HL-60/S4 treated with phorbol 12-myristate 13-acetate at 8.2 ng/mL for 4 days and 3 days (cell line): ENCODE measurements around the gene NOL4L.

Experiments used
- in situ Hi-C: fragments of 300-500 bp; cut with MboI; formaldehyde crosslinking; loops from 2 replicates; pipeline ENCODE4 v1.15.0; 2022; ENCODE audit warnings: low sequenced_read_pairs

The NOL4L gene, protein sequence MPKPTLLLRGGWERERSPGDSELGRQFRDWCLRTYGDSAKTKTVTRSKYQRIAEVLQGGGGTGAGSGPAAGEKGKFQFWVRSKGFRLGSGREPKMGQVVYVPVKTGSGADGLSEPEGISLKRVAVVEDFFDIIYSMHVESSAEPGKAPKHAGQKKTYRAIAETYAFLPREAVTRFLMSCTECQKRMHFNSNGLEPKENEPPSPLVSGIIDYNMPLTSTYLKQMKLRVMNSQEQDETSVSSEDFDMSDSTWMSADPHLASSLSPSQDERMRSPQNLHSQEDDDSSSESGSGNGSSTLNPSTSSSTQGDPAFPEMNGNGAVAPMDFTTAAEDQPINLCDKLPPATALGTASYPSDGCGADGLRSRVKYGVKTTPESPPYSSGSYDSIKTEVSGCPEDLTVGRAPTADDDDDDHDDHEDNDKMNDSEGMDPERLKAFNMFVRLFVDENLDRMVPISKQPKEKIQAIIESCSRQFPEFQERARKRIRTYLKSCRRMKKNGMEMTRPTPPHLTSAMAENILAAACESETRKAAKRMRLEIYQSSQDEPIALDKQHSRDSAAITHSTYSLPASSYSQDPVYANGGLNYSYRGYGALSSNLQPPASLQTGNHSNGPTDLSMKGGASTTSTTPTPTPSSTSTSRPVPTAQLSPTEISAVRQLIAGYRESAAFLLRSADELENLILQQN

GRCh38 chr20:32585011-32585585 is at the start of gene NOL4L:
NOL4L (minus strand) TSS chr20:32585333; CDS start chr20:32584890, 443 bp downstream.
- in situ Hi-C loops, result no loop called here

DNA sequence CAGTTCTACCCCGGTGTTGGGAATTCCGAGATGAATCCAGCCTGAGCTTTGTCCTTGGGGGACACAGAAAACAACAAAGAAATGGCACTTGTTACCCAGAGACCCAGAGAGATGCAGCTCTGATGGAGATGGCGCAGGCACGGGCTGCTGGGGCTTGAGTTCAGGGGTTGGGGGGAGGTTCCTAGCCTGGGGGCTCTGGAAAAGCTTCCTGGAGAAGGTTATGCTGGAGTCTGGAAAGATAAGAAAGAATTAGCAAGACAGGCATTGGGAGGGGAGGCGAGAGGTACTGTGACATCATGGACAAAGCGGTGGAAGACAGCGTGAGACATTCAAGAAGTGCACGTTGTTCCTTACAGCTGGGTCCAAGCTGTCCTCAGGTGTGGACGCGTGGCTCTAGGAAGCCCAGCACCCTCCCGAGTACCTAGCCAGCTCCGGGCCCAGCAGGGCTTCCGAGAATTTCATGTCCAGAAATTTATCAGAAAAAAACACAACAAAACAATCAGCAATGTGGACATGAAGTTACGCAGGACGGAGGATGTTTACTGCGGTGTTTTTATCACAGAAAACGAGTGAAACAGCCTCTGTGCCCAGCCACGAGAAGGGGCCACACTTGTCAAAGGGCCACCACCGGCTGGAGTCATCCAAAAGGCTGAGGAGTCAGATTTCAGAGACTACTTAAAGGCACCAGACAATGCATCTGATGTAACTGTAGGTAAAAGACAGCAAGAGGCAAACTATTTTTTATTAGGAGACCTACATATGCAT is 49.1 kb upstream of the NOL4L start:
- in situ Hi-C loops, result no loop called here

DNA sequence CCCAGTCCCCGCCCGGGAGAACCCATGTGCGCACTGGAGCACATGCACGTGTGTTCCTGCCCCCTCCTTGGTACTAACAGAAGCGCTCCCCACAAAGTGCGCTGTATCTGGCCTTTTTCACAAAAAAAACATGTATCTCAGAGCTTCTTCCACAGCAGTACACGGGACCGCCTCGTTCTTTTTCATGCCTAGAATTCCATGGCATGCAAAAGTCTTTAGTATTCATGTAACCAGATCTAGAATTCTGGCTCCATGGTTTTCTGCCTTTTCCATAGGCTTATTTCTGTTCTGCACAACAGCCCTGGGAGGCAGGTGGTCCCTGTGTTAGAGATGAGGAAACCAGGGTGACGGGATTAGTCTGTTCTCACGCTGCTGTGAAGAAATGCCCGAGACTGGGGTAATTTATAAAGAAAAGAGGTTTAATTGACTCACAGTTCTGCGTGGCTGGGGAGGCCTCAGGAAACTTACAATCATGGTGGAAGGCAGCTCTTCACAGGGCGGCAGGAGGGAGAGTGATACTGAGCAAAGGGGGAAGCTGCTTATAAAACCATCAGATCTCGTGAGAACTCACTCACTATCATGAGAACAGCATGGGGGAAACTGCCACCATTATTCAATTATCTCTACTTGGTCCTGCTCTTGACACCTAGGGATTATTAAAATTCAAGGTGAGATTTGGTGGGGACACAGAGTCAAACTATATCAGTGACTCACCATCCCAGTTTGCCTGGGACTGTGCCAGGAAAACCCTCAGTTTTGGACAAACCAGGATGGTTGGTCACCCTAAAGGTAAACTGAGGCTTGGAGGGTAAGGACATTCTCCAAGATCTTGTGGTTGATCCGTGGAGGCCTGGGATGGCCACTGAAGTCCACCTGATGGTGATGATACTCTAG is 47.6 kb upstream of the NOL4L start:
- in situ Hi-C loops, result no loop called here

DNA sequence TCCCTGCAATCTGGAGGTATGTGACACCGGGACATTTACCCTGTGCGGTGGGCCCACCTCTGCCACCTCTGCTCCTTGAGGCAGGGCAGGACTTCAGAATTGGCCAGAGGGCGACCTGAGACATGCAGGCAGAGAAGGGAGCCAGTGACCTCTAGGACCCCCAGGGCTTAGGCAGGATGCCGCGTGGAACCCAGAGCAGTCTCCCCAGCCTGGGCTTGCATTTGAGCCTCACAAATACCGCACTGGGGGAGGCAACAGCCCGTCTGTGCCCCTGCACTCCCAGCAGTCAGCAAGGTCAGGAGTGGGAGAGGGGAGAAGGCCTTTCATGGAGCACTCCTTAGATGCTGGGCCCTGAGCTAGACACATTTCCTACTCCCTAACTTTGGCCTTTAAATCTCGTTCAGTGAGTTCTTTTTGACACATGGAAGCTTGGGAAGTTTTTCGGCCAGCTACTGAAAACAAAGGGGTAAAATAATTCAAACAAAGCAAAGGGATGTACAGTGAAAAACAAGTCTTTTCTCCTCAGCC is 46.9 kb upstream of the NOL4L start:
- in situ Hi-C loops, result no loop called here

DNA sequence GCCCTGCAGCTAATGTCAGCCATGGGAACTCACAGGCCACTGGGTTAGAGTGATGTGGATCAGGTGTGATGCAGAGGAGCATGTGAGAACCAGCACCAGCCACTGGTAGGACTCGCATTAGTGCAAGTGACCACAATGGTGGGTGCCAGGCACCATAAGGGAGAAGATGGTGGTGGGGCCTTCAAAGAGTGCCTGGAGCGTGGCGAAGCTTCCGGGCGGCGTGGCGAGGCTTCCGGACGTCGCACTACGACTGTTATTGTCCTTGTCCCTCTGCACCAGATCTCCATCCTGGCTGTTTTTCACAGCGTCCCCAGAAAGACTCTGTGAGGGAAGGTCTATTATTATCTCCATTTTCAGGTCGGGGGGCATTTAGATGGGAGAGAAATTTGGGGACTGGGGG is 44.7 kb upstream of the NOL4L start:
- in situ Hi-C loops, result no loop called here

DNA sequence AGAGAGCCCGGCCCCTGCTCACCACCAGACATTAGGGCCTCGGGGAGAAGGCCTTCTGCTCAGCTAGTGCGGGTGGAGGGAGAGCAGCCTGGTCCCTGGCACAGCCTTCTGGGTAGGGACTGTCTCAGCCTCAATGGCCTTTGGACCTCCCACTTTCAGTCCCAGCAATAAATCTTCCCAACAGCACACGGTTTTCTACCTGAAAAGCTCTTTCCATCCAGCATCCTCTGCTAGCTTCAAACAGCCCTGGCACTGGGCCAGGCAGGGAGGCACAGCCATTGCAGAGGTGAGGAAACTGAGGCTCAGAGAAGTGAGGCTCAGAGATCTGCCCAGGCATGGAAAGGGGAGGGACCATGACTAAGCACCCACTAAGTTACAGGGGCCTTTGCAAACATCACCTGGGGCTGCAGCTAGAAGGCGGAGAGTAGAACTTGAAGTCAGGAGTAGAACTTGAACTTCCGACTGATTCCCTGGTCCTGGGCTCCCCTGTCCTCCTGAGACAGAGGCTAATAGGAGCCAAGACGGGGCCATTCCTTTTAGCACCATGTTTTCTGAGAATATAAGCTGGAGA is 43.9 kb upstream of the NOL4L start:
- in situ Hi-C loops, result no loop called here

- in situ Hi-C loops, result no loop called here
These were observed 41.9 kb upstream of the NOL4L start for GRCh38 chr20:32626859-32627636.

- in situ Hi-C loops, result no loop called here
These were observed 41.3 kb upstream of the NOL4L start for GRCh38 chr20:32626407-32626806.

DNA sequence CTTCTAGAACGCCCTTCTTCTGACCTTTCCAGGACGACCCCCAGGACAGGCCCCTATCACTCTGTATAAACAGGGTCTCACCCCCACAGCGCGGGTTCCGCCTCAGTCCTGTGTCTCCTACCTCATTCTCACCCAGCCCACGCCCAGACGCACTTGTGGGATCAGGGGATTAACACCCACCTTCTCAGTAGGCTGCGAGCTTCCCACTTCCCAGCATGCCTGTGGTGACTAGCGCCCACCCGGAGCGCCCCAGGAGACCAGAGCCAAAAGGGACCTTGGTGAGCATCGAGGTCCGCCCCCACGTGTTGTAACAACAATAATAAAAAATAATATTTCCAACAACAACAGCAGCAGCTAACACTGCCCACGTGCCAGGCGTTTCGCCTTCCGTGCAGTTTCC is 40.9 kb upstream of the NOL4L start:
- in situ Hi-C loops, result no loop called here

GRCh38 chr20:32624687-32625345 is 39.7 kb upstream of the NOL4L start:
- in situ Hi-C loops, result no loop called here

DNA sequence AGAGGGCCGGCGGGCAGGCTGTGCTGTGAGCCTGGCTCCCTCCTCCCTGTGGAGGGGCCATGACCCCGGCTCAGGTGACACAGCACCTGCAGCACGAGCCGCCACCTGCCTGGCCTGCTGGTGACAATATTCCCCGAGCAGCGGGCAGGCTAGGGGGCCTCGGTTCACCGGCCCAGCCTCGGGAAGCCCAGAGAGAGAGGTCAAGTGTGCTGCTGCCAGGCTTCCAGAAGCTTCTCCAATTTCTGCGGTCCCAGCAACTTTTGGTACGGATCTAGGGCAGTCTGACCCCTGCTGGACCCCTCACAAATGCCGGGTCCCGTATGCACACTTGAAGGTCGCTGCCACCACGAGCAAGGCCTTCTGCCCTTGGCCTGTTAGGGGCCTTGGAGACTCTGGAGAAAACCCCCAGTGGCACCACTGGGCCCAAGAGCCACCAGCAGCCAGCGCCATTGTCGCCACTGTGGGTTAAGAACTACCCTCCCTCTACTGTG is 38.6 kb upstream of the NOL4L start:
- in situ Hi-C loops, result no loop called here

GRCh38 chr20:32622585-32623468 is 37.7 kb upstream of the NOL4L start:
- in situ Hi-C loops, result no loop called here

DNA sequence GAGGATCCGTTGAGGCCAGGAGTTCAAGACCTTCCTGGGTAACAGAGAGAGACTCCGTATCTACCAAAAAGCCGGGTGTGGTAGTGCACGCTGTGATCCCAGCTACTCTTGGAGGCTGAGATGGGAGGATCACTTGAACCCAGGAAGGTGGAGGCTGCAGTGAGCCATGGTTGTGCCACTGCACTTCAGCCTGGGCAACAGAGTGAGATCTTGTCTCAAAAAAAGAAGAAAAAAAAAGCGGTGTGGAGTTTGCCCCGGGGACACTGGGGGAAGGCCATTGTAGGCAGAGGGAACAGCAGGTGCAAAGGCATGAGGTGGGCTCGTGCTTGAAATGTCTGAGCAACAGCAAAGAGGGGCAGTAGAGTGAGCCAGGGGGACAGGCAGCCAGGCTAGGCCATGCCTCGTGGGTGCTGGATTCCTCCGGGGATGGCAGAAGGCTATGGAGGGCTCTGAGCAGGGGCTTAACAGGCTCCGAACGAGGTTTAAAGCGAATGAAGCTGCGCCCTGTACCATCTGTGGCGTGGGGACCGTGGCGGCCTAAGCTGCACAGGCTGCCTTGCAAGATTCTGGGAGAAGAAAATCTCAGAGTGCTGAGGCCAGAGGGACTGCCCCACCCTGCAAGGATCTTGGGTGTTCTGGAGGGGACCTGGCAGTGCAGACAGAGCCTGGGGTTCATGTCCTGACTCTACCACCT is 36.9 kb upstream of the NOL4L start:
- in situ Hi-C loops, result no loop called here

DNA sequence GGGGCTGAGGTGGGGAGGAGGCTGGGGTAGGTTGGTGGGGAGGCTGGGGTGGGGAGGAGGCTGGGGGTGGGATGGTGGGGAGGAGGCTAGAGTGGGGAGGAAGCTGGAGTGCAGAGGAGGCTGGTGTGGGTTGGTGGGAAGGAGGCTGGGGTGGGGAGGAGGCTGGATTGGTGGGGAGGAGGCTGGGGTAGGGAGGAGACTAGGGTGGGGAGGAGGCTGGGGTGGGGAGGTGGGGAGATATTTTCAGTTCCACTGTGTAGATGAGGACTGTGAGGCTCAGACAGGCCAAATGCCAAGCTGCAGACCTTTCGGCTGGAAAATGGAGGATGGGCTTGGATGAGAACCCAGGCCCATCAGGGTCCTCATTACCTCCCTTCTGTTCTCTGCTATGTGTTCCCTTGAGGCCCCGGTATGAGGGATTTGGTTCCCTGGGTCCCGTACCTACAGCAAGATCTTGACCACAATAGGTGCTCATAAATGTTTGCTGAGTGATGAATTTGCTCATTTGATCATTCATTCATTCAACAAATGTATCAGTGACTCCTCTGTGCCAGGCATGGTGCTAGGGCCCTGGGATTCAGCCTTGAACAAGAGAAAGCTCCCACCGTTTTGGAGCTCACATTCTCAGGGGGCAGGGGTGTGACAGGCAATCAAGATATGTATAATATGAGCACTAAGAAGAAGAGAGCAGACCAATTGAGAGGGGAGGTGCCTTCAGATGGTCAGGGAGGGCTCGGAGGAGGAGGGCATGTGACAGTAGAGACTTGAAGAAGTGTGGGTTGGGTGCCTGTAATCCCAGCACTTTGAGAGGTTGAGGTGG is 36.1 kb upstream of the NOL4L start:
- in situ Hi-C loops, result no loop called here

- in situ Hi-C loops, result no loop called here
These were observed 34.5 kb upstream of the NOL4L start for GRCh38 chr20:32619586-32619985.

DNA sequence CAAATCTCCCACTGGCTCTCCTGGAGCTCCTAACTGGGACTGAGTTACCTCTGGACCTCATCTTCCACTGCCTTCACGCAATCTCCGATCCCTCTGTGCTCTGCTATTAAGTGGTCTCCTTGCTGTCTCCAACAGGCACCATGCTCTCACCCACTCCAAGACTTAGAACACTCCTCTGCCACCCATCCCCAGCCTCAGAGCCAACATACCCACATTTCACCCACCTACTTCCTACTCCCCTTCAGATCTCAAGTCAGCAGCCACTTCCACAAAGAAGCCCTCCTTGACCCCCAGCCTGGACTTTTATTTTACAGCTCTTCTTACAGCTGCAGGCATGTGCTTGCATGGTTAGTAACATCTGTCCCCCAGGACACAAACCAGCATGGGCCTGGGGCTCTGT is 29.6 kb upstream of the NOL4L start:
- in situ Hi-C loops, result no loop called here
